GDM1 (cell line): ENCODE results near the gene KRT27.
"Not testable (repeated sequence)": the region's sequence is repeated elsewhere in the genome, so short reads cannot be mapped to it uniquely, and the experiment has no call there.

Source experiments
- DNase-seq: peaks from one replicate; lab custom pipeline; 2025; lab: John Stamatoyannopoulos, UW

The KRT27 gene, protein sequence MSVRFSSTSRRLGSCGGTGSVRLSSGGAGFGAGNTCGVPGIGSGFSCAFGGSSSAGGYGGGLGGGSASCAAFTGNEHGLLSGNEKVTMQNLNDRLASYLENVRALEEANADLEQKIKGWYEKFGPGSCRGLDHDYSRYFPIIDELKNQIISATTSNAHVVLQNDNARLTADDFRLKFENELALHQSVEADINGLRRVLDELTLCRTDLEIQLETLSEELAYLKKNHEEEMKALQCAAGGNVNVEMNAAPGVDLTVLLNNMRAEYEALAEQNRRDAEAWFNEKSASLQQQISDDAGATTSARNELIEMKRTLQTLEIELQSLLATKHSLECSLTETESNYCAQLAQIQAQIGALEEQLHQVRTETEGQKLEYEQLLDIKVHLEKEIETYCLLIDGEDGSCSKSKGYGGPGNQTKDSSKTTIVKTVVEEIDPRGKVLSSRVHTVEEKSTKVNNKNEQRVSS

DNA sequence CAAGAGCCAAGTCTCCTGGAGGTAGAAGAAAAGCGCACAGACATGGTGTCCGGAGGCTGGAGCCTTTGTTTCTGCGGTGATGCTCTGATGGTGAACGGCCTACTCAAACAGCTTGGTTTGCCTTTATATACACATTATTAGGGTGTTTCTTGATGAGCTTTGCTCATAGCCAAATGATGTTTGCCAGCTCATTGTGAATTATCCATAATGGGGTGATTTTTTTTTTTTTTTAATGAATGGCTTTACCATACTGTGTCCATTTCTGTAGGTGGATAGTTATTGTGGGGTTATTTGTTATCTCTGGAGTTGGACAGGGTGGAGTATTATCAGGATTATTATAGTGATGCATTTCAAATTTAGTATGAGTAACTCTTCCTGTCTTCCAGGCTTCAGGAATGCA, at the start of gene KRT27:
Gene KRT27 (minus strand): TSS at position 101 of the 400 bp plus-strand sequence. CDS start 57 bp downstream, at position 44.
- no peak for DNase-seq

DNA sequence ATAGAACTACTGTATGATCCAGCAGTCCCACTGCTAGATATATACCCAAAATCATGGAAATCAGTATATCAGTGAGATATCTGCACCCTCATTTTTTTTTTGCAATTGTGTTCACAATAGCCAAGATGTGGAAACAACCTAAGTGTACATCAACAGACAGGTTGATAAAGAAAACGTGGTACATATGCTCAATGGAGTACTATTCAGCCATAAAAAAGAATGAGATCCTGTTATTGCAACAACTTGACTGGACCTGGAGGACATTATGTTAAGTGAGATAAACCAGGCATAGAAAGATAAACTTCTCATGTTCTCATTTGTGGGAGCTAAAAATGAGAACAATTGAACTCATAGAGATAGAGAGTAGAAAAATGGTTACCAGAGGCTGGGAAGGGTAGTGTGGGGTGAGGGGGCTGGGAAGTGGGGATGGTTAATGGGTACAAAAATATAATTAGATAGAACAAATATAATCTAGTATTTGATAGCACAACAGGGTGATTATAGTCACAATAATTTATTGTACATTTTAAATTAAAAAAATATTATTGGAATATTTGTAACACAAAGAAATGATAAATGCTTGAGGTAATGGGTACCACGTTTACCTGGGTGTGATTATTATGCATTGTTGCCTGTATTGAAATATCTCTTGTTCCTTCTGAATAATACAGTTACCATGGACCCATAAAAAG, 47.9 kb upstream of the KRT27 start:
- DNase-seq: no peak

DNA sequence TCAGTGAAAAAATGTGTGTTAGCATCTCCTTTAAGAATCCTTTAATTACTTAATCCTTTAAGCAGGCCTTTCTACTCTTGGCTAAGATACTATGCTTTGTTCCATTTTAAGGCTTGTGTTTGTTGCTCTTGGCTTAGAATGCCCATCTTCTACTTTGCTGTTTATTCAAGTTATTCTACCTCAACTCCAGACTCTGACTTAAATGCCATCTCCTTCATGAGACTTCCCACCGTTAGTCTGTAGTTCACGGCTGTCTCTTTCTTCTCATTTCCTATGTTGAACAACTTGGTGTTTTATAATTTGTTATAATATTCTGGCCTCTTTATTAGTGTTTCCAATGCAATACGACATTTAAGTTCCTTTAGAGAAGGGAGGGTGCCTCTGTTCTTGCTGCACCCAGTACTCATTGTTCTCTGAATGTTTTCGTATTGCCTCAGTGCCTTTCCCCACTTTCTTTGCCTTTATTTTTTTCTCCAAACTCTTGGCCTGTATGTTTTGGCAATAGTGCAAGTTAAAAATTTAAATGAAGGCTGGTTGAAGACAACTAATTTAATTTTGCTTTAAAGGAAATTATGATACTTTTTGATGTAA, 46.2 kb upstream of the KRT27 start:
- DNase-seq: no peak

DNA sequence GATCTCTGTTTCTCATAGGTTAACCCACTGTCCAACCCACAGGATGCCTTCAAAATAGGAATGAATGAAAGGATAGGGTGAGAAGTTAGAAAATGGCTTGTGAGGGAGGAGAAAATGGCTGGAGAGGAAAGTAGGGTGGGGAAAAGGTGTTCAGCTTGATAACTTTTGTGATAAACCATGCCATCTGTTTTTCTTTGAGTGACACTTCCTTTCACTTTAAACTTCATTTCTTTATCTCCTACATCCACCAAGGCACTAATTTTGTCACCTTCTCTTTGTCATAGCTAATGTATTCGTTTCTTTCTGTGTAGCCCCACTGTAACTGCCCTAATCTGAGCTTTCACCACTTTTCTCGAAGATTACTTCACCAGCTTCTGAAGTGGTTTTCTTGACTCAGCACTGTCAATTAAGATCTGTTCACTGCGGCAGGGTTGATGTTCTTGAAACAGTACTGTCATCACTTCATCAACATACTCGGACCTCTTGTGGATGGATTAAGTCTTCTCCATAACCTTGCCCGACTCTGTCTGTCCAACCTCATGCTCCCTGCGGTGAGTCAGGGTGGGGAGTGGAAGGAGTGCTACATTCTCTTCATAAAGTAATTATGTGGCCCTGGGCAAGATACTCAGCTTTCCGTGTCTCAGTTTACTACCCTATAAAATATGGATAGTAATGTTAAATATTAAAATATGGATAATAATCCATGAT, 45.5 kb upstream of the KRT27 start:
- DNase-seq: no peak

DNA sequence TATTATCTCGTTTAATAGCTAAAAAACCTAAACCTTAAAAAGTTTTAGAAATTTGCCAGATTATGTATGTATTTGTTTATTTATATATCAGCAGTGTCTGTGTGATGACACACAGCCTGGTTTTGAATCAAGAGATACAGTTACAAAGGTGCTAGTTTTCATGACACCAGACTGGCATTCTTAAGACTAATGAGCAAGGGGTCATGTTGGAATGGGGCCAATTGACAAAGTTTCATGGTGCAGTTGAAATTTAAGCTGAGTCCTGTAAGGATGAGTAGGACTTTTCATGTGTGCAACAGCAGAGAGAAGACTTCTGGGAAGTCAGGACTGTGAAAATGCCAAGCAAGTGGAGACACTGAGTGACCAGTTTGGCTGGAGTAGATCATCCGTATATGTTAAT, 43.2 kb upstream of the KRT27 start:
- DNase-seq: no peak

DNA sequence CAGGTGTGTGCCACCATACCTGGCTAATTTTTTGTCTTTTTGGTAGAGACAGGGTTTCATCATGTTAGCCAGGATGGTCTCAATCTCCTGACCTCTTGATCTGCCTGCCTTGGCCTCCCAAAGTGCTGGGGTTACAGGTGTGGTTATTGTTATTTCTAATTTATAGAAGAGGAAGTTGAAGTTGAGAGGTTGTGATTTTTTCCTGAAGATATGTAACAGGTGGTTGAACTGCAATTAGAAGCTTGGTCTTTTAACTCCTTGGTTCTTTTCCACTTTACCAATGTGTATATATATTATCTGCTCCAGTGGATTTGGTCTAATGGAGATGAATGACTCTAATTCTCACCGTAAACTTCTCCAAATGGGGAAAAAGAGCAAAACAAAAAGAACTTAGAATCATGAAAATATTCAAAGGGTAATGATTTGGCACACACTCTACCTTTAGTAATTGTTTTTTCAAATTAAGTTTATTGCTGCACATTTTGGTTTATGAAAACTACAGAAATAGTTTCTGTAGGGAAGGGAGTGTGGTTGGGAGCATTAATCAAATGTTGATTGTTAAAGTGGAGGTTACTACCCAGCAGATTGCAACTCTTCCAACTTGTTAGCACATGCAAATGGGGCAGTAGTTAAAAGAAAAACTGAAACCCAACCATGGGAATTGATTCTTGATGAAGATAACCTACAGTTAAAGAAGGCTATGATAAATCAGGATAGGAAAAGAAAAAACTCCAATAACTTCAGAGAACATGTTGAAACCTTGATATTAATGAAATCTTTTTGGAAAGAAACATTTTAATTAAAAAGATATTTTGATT, 41.9 kb upstream of the KRT27 start:
- DNase-seq: no peak

DNA sequence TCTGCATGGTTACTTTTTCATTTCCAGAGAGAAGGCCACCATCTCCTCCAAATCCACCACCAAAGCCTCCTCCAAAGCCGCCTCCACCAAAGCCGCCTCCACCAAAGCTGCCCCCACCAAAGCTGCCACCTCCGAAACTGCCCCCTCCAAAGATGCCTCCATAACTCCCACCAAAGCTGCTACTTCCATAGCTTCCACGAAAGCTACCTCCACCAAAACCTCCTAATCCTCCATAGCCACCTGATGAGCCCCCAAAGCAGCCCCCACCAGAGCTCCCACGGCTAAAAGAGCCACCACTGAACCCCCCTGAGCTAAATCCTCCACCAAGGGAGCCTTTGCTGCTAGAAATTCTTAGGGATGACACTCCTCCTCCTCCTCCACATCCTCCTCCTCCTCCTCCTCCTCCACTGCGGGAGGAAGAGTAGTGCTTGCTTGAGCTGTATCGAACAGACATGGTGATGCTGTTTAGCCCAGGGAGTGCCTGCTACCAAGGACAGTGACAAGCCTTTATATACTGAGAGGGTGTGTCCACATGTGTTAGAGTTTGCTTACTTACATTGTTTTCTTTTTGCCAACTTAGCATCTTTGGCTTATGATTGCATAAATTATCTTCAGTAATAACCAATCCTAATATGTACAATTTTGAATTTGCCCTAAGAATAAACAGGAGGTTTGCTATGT, 39.9 kb upstream of the KRT27 start, which contains the start of gene KRT10:
Gene KRT10 (minus strand): TSS at position 483 of the 681 bp plus-strand sequence. CDS start 29 bp downstream, at position 454.
- DNase-seq: no peak

DNA sequence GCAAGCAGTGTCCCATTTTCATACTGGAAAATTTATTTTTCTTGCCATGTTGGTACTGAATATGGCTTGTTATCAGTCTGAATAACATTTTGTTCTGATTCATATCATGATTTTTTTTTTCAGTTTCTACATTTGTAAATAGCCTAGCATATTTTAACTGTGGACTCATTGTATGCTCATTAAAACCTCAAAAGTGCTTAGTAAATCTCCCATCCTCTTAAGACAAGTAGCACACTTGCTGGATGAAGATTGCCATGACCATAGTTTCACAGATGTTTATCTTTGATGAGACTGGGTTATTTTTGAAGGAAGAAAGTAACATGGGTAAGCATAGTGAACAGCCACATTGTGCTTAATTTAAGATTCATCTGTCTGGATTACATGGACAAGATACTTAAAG, 39.2 kb upstream of the KRT27 start:
- DNase-seq: no peak

DNA sequence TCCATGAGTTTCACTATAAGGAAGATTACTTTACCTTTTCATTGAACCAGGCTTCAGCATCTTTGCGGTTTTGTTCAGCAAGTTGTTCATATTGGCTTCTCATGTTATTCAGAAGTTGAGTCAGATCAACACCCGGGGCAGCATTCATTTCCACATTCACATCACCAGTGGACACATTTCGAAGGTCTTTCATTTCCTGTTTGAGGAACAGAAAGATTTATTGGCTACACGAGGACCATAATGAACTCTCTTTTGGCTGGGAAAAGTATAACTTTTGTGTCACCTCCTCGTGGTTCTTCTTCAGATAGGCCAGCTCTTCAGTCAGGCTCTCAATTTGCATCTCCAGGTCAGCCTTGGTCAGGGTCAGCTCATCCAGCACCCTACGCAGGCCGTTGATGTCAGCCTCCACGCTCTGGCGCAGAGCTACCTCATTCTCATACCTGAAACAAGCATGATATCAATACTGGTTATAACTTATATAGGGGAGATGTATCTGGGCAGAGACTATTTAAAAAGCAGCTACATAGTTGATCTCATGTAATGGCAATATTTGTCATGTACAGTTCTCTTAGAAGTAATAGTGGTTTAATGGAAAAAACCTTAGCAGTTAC, 38.0 kb upstream of the KRT27 start:
- DNase-seq: no peak

DNA sequence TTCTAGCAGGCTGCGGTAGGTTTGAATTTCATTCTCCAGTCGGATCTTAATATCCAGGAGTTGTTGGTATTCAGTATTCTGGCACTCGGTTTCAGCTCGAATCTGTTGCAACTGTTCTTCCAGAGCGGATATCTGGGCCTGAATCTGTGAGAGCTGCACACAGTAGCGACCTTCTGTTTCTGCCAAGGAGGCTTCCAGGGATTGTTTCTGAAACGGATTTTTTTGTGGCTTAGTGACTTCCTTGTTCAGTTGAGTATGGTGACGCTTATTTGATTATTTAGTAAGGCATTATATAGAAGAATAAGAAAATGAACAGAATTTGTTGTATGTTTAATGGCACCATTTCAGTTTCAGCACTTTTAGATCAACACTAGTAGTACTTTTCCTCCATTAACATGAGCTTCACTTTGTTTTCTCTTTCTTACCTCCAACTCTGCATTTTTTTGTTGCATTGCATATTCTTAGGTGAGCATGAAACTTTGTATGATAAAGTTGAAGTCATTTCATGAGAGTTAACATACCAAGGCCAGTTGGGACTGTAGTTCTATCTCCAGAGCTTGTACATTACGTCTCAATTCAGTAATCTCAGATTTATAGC, 37.3 kb upstream of the KRT27 start:
- no peak for DNase-seq

DNA sequence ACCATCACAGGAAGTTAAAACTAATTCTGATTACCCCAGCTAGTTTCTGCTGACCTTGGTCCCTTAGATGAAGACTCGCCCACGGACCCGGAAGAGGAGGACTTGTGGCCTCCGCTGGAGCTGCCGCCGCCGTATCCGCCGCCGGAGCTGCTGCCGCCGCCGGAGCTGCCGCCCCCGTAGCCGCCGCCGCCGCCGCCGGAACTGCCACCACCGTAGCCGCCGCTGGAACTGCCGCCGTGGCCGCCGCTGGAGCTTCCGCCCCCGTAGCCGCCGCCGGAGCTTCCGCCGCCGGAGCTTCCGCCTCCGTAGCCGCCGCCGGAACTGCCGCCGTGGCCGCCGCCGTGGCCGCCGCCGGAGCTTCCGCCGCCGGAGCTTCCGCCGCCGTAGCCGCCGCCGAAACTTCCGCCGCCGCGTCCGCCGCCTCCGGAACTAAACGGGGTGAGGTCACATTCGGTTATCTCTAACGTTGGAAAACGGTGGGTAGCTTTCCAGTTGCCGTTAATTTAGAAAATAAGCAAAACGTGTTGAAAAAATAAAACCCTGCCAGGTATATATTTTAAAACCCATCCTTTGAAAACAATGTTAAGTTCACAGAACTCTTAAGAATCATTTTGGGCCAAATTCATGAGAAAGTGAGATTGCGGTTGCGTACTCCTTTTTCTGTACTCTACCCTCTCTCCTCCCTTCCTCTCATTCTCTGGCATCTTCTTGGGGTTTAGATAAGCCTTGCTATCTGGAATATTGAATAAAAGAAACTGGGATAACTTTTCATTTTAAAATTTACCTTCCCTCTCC, 36.6 kb upstream of the KRT27 start:
- DNase-seq: peak; percentile 80

DNA sequence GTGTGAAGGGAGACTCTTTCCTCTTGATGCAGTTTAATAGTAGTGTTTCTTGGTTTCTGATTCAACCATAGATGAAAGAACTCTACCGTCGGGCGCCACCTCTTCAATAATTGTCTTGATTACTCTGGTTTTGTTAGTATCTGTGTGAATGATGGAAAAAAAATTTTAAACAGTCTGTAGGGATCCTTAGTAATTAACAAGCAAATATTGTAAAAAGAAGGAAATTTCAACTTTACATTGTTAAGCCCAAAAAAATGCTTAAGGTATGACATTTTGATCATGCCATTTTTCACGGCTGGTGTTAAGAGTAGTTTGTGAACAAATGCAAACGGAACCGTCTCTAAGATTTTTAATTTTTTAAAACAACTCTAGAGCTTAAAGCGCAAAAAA, 36.0 kb upstream of the KRT27 start:
- no peak for DNase-seq

DNA sequence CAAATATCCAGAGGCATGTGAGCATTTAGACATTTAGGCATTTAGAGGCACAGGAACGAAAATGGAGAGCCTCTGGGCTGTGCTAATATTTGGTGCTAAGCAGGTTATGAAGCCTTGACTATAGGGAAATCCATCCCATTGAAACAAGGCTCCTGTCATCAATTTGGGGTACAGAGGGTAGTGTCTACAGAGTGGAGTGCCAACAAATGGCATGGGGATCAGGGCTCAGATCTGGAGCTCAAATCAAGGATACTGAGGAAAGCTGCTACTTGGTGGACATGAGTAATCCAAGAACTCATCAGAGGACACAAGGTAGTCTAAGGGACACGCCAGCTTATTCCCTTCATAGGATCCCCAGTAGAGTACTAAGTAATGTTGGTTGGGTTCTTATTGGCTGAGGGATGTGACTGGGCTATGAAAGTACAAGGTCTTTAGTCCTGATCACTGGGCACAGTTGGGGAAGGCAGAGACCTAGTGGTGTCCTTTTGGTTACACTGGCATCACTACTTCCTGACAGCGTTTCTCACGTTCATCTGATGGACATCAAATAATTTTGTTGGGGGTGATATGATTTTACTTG, 34.8 kb upstream of the KRT27 start:
- no peak for DNase-seq

DNA sequence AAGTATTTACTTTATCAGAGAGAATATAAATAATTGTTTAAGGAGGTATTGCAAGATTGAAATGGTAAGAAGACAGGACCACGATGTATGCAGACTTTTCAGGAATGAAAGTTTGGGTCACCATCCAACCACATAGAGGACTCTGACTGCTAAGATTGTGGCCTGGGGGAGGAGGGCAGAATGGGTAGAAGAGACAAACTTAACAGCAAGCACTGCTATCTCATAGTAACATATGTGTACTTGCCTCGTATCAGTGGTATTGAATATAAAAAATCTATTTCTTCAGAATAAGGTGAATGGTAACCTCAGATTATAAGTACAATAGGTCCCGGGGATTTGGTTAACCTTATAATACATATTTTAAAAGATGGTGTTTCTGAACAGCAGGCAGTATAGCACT, 34.2 kb upstream of the KRT27 start:
- DNase-seq: no peak

DNA sequence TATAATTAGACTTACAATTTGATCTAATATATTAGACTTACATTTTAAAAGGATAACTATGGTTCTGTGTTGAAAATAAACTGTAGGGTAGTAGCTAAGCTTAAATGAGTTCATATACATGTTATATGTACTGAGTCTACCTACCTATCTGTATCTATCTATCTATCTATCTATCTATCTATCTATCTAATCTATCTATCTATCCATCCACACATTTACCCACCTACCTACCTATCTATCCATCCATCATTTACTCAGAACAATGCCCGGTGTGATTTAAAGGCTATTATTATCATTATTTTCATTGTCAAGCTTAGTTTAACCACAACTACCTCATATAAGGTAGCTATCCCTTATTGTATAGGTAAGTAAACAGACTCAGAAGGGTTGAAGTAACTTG, 33.0 kb upstream of the KRT27 start:
- no peak for DNase-seq

DNA sequence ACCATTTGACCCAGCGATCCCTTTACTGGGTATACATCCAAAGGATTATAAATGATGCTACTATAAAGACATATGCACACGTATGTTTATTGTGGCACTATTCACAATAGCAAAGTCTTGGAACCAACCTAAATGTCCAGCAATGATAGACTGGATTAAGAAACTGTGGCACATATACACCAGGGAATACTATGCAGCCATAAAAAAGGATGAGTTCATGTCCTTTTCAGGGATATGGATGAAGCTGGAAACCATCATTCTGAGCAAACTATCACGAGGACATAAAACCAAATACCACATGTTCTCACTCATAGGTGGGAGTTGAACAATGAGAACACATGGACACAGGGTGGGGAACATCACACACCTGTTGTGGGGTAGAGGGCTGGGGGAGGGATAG, 32.3 kb upstream of the KRT27 start:
- DNase-seq: not testable (repeated sequence)

DNA sequence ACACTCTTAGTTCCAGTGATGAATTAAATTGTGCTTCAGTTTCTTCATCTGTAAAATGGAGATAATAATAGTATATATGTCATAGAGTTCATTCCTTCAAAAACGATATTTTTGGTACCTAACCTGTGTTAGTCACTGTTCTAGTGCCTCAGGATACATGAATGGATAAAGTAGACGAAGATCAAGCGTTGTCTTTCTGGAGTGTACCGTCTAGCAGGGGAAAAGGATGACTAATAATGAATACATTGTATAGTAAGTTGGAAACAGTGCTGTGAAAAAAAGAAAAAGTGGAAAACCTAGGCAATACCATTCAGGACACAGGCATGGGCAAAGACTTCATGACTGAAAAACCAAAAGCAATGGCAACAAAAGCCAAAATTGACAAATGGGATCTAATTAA, 31.5 kb upstream of the KRT27 start:
- no peak for DNase-seq

DNA sequence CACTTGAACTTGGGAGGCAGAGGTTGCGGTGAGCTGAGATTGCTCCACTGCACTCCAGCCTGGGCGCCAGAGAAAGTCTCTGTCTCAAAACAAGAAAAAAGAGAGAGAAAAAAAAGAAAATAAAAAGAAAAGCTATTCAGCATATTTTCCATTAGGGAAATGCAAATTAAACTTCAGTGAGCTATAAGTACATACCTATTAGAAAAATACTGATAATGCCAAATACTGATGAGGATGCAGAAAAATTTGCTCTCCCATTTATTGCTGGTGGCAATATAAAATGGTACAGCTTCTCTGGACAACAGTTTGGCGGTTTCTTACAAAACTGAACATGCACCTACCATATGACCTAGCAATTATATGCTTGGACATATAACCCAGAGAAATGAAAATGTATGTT, 30.3 kb upstream of the KRT27 start:
- DNase-seq: no peak

DNA sequence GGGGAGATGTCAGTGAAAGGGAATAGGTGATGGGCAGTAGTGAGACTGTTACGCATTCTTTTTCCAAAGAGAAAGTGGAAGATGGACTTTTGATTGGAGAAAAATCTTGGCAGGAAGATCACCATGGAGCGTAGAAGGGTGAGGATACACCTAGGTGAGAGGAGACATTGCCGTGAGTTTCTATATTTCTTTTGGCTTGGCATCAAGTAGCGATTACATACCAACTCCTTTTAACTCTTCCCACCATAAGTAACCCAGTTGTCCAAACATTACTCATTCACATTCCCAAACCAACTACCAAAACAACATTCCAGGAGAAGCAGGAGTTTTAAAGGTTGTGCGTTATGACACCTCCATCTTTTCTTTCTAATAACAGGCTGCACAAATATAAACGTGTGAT, 28.1 kb upstream of the KRT27 start:
- no peak for DNase-seq
